GM21723 (cell line): ENCODE data around the gene FRMPD4.

ENCODE experiments used
- ATAC-seq: cut with Tn5 transposase; IDR thresholded peaks from one replicate; pipeline ENCODE4 v1.9.1; 2021; ENCODE audit warnings: mild to moderate bottlenecking, moderate library complexity; ENCODE audit not compliant: unreplicated experiment

FRMPD4 gene

GRCh38 chrX:12292996-12293765 is 154.9 kb downstream of the FRMPD4 start:
- no peak for ATAC-seq

GRCh38 chrX:12297353-12297752 is 159.1 kb downstream of the FRMPD4 start:
- no peak for ATAC-seq

DNA sequence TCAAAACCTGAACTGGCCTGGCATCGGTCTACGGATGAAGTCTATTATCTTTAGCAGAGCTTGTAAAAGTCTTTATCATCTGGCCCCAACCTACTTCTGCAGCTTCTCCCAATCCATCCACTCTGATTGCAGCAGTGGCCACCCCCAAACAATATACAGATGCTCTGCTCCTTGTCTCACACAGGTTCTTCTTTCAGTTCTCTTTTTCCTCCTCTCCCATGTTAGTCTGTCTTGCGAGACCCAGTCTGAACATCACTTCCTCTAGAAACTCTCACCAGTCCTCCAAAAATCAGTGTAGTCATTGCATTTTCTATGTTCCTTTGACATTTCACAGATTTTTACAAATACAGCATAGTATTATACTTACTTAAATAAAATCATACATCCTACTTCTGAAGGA is 163.0 kb downstream of the FRMPD4 start:
- ATAC-seq = no peak

DNA sequence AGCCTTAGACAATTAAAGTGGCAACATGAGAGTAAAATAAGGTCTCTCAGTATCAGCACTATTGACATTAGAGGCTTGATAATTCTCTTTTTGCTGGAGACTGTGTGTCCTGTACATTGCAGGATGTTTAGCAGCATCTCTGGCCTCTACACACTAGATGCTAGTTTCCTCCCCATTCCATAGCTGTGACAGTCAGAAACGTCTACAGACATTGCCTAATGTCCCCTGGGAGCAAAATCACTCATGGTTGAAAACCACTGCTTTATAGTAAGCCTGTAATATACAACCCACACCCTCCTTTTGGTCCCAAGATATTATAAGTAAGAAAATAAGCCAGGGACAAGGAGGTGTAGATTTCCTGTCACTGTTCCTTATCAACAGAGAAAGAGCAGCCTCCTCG is 166.0 kb downstream of the FRMPD4 start:
- no peak for ATAC-seq

GRCh38 chrX:12307961-12308360 is 169.7 kb downstream of the FRMPD4 start:
- no peak for ATAC-seq

- ATAC-seq = no peak
These were observed 170.1 kb downstream of the FRMPD4 start for GRCh38 chrX:12308420-12308819.

DNA sequence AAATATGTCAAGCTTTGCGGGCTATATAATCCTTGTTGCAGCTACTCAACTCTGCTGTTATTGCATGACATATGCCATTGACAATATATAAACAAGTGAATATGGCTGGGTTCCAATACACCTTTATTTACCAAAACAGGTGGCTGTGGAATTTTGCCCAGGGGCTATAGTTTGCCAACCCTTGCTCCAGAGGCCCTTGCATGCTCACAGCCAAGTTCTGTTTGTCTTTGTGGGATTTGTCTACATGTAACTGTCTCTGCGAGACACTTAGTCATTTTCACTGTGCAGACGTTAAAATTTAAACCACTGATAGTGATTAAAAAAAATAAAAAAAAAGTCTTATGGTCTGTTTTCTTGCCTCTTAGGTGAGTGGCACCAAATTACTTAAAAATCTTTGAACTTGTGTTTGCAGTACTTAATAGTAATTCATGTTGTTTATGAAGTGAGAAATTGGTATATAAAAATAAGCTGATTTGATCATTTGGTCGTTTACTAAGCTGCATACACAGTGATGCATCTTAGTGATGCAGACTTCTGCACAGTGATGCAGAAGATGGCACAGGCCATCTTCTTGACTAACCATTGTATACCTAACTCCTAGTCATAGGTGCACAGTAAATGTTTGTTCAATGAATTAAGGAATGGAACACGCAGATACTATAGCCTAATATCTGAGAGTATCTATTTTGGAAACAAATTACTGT is 170.9 kb downstream of the FRMPD4 start:
- no peak for ATAC-seq

DNA sequence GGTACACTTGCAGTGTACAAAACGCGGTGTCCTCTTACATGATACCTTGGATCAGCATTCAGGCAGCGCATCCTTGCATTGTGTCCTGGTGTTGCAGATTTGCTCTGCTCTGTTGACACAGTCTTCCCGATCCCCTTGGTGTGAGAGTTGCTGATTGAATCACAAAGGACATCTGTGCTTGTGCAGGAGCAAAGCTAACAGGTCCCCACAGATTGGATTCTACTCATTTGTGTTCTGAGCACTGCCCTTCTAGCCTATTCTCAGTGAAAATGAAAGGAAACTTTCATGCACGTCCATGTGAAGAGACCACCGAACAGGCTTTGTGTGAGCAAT is 171.4 kb downstream of the FRMPD4 start:
- no peak for ATAC-seq

DNA sequence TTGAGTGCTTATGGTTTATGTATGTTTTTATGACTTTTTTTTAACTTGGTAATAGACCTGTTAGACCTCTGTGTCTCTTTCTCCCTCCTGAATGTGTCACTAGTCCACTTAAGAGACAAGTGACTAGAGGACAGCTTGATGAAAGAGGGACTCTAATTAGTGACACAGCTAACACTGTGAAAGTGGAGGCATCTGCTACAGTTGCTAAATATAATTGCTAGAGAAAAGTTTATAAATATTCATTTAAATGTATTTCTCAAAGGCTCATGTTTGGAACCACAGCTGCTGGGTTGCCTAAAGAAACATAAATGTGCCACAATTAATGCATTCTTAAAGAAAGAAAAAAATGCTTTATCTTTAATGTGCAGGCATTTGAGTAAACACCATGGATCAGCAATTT is 176.4 kb downstream of the FRMPD4 start:
- ATAC-seq = no peak

DNA sequence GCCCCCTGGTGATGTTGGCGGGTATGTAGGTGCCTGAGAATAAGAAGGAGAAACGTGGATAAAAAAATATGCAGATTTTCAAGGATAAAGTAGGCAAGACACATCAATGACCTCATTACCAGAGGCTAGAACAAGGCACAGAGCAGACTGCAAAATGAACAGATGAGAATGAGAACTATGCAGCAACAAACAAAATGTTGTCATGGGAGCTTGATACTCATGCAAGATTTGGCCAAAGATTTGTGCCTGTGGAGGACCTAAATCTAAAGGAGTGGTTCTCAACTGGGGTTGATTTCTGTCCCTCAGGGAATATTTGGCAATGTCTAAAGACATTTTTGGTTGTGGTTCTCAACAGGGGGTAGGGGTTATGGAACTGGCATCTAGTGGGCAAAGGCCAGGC is 177.3 kb downstream of the FRMPD4 start:
- ATAC-seq = no peak

DNA sequence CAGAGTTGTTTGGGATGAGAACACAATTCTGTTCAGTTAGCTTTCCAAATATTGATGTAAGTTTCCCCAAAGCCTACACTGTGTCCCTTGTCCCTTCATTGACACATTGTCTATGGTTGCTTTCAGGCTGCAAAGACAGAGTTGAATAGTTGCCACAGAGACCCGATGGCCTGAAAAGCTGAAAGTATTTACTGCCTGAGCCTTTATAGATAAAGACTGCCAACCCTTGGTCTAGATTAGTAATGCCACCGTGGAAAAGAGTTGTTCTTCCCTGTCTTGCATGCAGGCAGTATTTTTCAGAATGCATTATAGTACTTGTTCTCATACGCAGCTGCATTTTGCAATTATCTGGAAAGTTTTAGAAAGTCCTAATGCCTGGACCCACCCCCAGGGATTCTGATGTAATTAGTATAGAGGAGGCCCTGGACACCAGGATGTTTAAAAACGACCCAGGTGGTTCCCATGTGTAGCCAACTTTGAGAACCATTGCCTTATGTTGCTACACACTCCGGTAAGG is 180.8 kb downstream of the FRMPD4 start:
- no peak for ATAC-seq

- ATAC-seq = no peak
These were observed 181.7 kb downstream of the FRMPD4 start for GRCh38 chrX:12319992-12320391.

GRCh38 chrX:12322031-12322430 is 183.8 kb downstream of the FRMPD4 start:
- ATAC-seq = no peak

GRCh38 chrX:12325171-12325570 is 186.9 kb downstream of the FRMPD4 start:
- no peak for ATAC-seq

DNA sequence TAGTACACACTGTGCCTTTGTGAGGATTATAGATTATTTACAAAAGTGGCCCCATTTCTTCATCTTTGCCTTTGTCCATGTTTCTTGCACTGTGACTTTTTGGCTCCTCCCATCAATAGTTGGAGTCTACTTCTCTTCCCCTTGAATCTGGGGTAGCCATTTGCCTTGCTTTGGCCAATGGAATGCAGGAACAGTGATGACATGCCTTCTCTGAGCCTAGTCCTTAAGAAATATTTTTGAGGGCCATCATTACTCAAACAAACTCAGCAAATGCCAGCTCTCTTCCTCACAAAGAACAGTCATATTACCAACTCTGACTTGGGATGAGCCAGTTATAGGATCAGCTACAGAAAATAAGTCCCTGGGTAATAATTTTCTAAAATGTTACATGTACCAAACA is 189.6 kb downstream of the FRMPD4 start:
- ATAC-seq = no peak

- ATAC-seq = no peak
These were observed 191.2 kb downstream of the FRMPD4 start for GRCh38 chrX:12329476-12329875.

- no peak for ATAC-seq
These were observed 192.6 kb downstream of the FRMPD4 start for GRCh38 chrX:12330841-12331240.

DNA sequence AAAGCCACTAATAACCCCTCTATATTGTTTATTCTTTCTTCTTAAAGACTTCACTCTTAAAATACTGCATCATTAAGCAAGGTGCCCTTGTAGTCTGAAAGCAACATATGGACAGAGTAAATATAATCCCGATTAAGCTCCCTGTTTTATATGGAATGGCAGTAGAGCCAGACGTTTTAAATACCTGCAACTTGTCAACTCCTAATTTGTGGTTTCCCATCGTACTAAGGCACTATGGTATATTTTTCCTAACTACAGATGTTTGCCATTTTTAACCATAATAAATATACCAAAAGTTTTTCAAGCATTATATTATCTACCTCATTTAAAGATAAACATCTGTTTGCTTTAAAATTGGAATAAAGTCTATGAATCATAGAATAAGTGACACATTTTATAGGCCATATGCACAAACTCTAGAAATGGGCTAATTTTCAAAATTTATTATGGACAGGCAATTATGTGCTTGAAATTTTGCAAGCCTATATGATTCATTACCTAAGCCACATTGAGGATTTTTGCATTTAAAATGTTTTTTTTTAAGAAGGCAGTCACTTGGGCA is 194.6 kb downstream of the FRMPD4 start:
- no peak for ATAC-seq

DNA sequence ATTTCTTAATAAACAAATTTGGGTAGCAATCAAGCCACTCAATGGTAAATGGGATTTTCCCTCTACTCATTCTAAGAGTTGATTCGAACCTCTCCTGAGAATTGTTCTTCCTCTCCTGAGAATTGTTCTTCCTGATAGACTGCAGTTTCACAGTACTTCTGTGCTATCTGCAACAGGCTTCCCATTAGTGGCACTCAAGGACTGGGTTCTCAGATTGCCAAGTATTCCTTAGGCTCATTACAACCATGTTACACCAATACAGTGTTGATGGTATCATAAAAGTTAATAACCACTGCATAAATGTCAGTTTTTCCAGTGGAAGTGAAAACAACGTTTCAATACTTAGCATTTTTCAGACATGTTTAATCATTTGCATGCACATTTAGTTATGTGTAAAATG is 201.6 kb downstream of the FRMPD4 start:
- no peak for ATAC-seq

GRCh38 chrX:12344954-12345353 is 206.7 kb downstream of the FRMPD4 start:
- no peak for ATAC-seq

GRCh38 chrX:12349201-12349600 is 210.9 kb downstream of the FRMPD4 start:
- no peak for ATAC-seq

GRCh38 chrX:12352922-12353321 is 214.6 kb downstream of the FRMPD4 start:
- no peak for ATAC-seq
